Calu3 (cell line): ENCODE data around the gene ST8SIA4. TPM values are rescaled to one million over a fixed set of nuclear protein-coding genes. Genes with fewer than 3 reads are reported as not detected.

ENCODE experiments used
- BruUV-seq: library from RNA; stranded (reverse); fragments of 400-500 nt; replicated peaks from 2 replicates; lab custom pipeline; 2021; lab: Mats Ljungman, UMichigan
- CTCF ChIA-PET: fragments of 300-600 bp; sonication (Branson Sonifier 250); formaldehyde crosslinking; loops from one replicate; lab custom pipeline; 2022; ENCODE audit warnings: antibody characterized with exemption; lab: Charles Lee
- DNase-seq: peaks from one replicate; pipeline ENCODE4 v3.0.0; 2022
- H3K27ac Mint-ChIP-seq: one replicate; pipeline ENCODE4 v1.8.0; 2022; ENCODE audit warnings: mixed read lengths; ENCODE audit not compliant: unreplicated experiment
- H3K27me3 Mint-ChIP-seq: one replicate; pipeline ENCODE4 v1.8.0; 2022; ENCODE audit warnings: mixed read lengths; ENCODE audit not compliant: unreplicated experiment
- H3K36me3 Mint-ChIP-seq: one replicate; pipeline ENCODE4 v1.8.0; 2022; ENCODE audit warnings: mild to moderate bottlenecking, moderate library complexity, mixed read lengths; ENCODE audit not compliant: insufficient read depth, unreplicated experiment
- H3K4me1 Mint-ChIP-seq: one replicate; pipeline ENCODE4 v1.8.0; 2022; ENCODE audit warnings: mild to moderate bottlenecking, low read depth, mixed read lengths; ENCODE audit not compliant: unreplicated experiment
- H3K4me3 Mint-ChIP-seq: one replicate; pipeline ENCODE4 v1.8.0; 2022; ENCODE audit warnings: mild to moderate bottlenecking, low read depth, moderate library complexity, mixed read lengths; ENCODE audit not compliant: unreplicated experiment
- H3K9me3 Mint-ChIP-seq: one replicate; pipeline ENCODE4 v1.8.0; 2022; ENCODE audit warnings: low read depth, mixed read lengths; ENCODE audit not compliant: unreplicated experiment
- CTCF ChIP-seq: fragments of 200-600 bp; IDR thresholded peaks from one replicate; pipeline ENCODE4 v1.8.0; 2022; ENCODE audit warnings: antibody characterized with exemption; ENCODE audit not compliant: unreplicated experiment
- intact Hi-C: fragments of 100-400 bp; cut with micrococcal nuclease; formaldehyde crosslinking; loops from one replicate; pipeline ENCODE4 v1.10.0; 2022; ENCODE audit not compliant: unreplicated experiment
- total RNA-seq: library from RNA; stranded (reverse); gene quantifications from 2 replicates; pipeline ENCODE4 v1.2.3, GENCODE V29; 2022

The ST8SIA4 gene
- total RNA-seq, 1 experiment from 2014 or later = not detected

DNA sequence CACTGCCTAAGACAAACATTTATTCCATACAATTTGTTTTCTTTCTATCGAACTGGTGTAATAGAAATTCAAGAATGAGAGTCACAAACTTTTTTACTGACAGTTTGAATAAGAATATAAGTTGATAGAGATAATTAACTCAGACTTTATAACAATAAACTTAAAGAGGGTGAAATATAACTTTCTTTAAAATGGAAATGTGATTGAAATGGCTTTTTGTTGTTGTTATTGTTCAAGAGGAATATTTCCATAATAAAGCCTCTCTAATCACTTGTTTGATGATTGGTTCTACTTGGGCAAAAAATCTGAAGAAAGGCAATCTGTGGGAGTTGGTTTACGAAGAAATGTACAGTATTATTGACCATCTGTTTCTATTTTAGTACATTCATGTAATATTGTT is 79.3 kb downstream of the ST8SIA4 start:
- no peaks in the 10 kb centered on the region for H3K36me3 Mint-ChIP-seq
- H3K9me3 Mint-ChIP-seq = no peaks in the 10 kb centered on the region
- CTCF ChIA-PET = no interaction called here
- DNase-seq = no peak
- no TSS peak for BruUV-seq
- TF ChIP-seq CTCF = no peak
- H3K27me3 Mint-ChIP-seq = no peaks in the 10 kb centered on the region
- H3K27ac Mint-ChIP-seq = no peak overlapping the region
- intact Hi-C loops = no loop called here
- no peak overlapping the region for H3K4me3 Mint-ChIP-seq
- no peaks in the 10 kb centered on the region for H3K4me1 Mint-ChIP-seq

- no peak for TF ChIP-seq CTCF
- H3K9me3 Mint-ChIP-seq = no peaks in the 10 kb centered on the region
- CTCF ChIA-PET = no interaction called here
- BruUV-seq = no TSS peak
- no peaks in the 10 kb centered on the region for H3K36me3 Mint-ChIP-seq
- H3K4me3 Mint-ChIP-seq = no peak overlapping the region
- no peak for DNase-seq
- intact Hi-C loops = no loop called here
- H3K27ac Mint-ChIP-seq = no peak overlapping the region
- H3K4me1 Mint-ChIP-seq = no peaks in the 10 kb centered on the region
- no peaks in the 10 kb centered on the region for H3K27me3 Mint-ChIP-seq
Measured at GRCh38 chr5:100821751-100822150, 81.3 kb downstream of the ST8SIA4 start.

DNA sequence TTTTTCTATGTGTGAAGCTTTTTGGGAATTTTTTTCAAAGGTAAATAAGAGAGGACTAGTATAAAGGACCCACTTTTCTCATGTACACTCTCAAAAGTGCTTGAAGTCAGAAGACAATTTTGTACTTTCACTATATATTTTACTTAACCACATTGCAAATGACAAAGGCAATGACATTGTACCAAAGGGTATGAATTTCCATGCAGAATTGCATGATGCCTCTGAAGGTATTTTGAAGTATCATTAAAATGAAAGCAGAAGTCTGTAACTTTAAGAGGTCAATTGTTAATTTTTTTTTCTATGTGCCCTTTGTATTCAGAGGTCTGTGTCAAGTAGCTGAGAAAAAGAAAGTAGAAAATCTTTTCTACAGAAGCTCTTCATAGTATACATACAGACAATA is 84.7 kb downstream of the ST8SIA4 start:
- CTCF ChIA-PET = no interaction called here
- no peak for TF ChIP-seq CTCF
- H3K4me1 Mint-ChIP-seq = no peaks in the 10 kb centered on the region
- no peaks in the 10 kb centered on the region for H3K9me3 Mint-ChIP-seq
- H3K4me3 Mint-ChIP-seq = no peak overlapping the region
- no peak overlapping the region for H3K27ac Mint-ChIP-seq
- H3K27me3 Mint-ChIP-seq = no peaks in the 10 kb centered on the region
- no peak for DNase-seq
- intact Hi-C loops = no loop called here
- H3K36me3 Mint-ChIP-seq = no peaks in the 10 kb centered on the region
- BruUV-seq = no TSS peak

GRCh38 chr5:100803397-100803796 is 99.7 kb downstream of the ST8SIA4 start:
- no peak for DNase-seq
- H3K36me3 Mint-ChIP-seq = no peaks in the 10 kb centered on the region
- BruUV-seq = no TSS peak
- no peak overlapping the region for H3K4me3 Mint-ChIP-seq
- peaks cover 4% of the 10 kb centered on the region for H3K9me3 Mint-ChIP-seq
- H3K27me3 Mint-ChIP-seq = no peaks in the 10 kb centered on the region
- intact Hi-C loops = no loop called here
- no peaks in the 10 kb centered on the region for H3K4me1 Mint-ChIP-seq
- TF ChIP-seq CTCF = no peak
- H3K27ac Mint-ChIP-seq = no peak overlapping the region
- CTCF ChIA-PET = no interaction called here
